HG03045 (cell line): Measurements from ENCODE around the gene KIAA0586.
"Not testable (repeated sequence)": the region's sequence is repeated elsewhere in the genome, so short reads cannot be mapped to it uniquely, and the experiment has no call there.

Experiments used
- ATAC-seq: cut with Tn5 transposase; IDR thresholded peaks from one replicate; pipeline ENCODE4 v1.9.1; 2021; ENCODE audit warnings: mild to moderate bottlenecking, moderate library complexity; ENCODE audit not compliant: unreplicated experiment

KIAA0586 gene

GRCh38 chr14:58463147-58463546, 35.6 kb downstream of the KIAA0586 start:
- ATAC-seq, result no peak

GRCh38 chr14:58464652-58465051, 37.1 kb downstream of the KIAA0586 start:
- ATAC-seq, result no peak

- no peak for ATAC-seq
Observed at GRCh38 chr14:58465421-58465820, 37.9 kb downstream of the KIAA0586 start.

- ATAC-seq, result no peak
Observed at GRCh38 chr14:58466459-58466858, 38.9 kb downstream of the KIAA0586 start.

- ATAC-seq, result no peak
Observed at GRCh38 chr14:58467575-58467974, 40.1 kb downstream of the KIAA0586 start.

GRCh38 chr14:58469309-58469708, 41.8 kb downstream of the KIAA0586 start:
- ATAC-seq, result no peak

- ATAC-seq, result no peak
Observed at GRCh38 chr14:58476320-58476719, 48.8 kb downstream of the KIAA0586 start.

GRCh38 chr14:58477653-58478052, 50.1 kb downstream of the KIAA0586 start:
- ATAC-seq, result no peak

GRCh38 chr14:58478329-58478728, 50.8 kb downstream of the KIAA0586 start:
- ATAC-seq, result not testable (repeated sequence)

GRCh38 chr14:58479975-58480374, 52.5 kb downstream of the KIAA0586 start:
- ATAC-seq, result no peak

GRCh38 chr14:58484176-58484575, 56.7 kb downstream of the KIAA0586 start:
- ATAC-seq, result no peak

- no peak for ATAC-seq
Observed at GRCh38 chr14:58488550-58488949, 61.0 kb downstream of the KIAA0586 start.

GRCh38 chr14:58491593-58491992, 64.1 kb downstream of the KIAA0586 start:
- no peak for ATAC-seq

GRCh38 chr14:58492044-58492443, 64.5 kb downstream of the KIAA0586 start:
- no peak for ATAC-seq

- peak; percentile 49 for ATAC-seq
Observed at GRCh38 chr14:58501214-58501816, 73.8 kb downstream of the KIAA0586 start.

- ATAC-seq, result no peak
Observed at GRCh38 chr14:58513272-58513671, 85.8 kb downstream of the KIAA0586 start.

GRCh38 chr14:58517592-58517991, 90.1 kb downstream of the KIAA0586 start:
- ATAC-seq, result no peak

- not testable (repeated sequence) for ATAC-seq
Observed at GRCh38 chr14:58525691-58526090, 98.2 kb downstream of the KIAA0586 start.

GRCh38 chr14:58533446-58533845, 105.9 kb downstream of the KIAA0586 start:
- no peak for ATAC-seq

- ATAC-seq, result no peak
Observed at GRCh38 chr14:58535044-58535443, 107.5 kb downstream of the KIAA0586 start.

GRCh38 chr14:58537004-58537403, 109.5 kb downstream of the KIAA0586 start:
- no peak for ATAC-seq

GRCh38 chr14:58540749-58541632, 113.5 kb downstream of the KIAA0586 start:
- ATAC-seq, result no peak
